ENCODE measurements around the gene SIK3.
A peak's percentile ranks its signal among the peaks of the same experiment; 100 is the strongest.

SIK3 gene

GRCh38 chr11:116929414-116930090, 168.7 kb downstream of the SIK3 start:
- no peak for DNase-seq
- ATAC-seq: no peak

GRCh38 chr11:116928845-116929244, 169.4 kb downstream of the SIK3 start:
- no peak for ATAC-seq

GRCh38 chr11:116928102-116928777, 170.0 kb downstream of the SIK3 start:
- no peak for DNase-seq
- ATAC-seq: peak; percentile 29

More at GRCh38 chr11:116928845-116929244, 169.4 kb downstream of the SIK3 start:
- no peak for DNase-seq

- ATAC-seq (no peak), DNase-seq (peak; percentile 54)
These were observed 170.9 kb downstream of the SIK3 start for GRCh38 chr11:116927163-116927974.

GRCh38 chr11:116925050-116925449, 173.2 kb downstream of the SIK3 start:
- ATAC-seq (peak; percentile 48), DNase-seq (no peak)

GRCh38 chr11:116918925-116919655, 179.1 kb downstream of the SIK3 start:
- no peak for ATAC-seq
- no peak for DNase-seq

GRCh38 chr11:116917632-116918031, 180.6 kb downstream of the SIK3 start:
- no peak for ATAC-seq

GRCh38 chr11:116916886-116917285, 181.3 kb downstream of the SIK3 start:
- DNase-seq (no peak), ATAC-seq (no peak)

More at GRCh38 chr11:116917632-116918031, 180.6 kb downstream of the SIK3 start:
- no peak for DNase-seq

GRCh38 chr11:116916052-116916451, 182.2 kb downstream of the SIK3 start:
- ATAC-seq: no peak
- DNase-seq: no peak

- no peak for DNase-seq
- no peak for ATAC-seq
These were observed 185.2 kb downstream of the SIK3 start for GRCh38 chr11:116913000-116913399.

- DNase-seq (no peak), ATAC-seq (no peak)
These were observed 186.1 kb downstream of the SIK3 start for GRCh38 chr11:116911976-116912734.

- ATAC-seq: no peak
- no peak for DNase-seq
These were observed 187.4 kb downstream of the SIK3 start for GRCh38 chr11:116910847-116911246.

GRCh38 chr11:116910378-116910777, 187.8 kb downstream of the SIK3 start:
- DNase-seq (no peak), ATAC-seq (no peak)

- DNase-seq (no peak), ATAC-seq (no peak)
These were observed 189.0 kb downstream of the SIK3 start for GRCh38 chr11:116909245-116909644.

- no peak for ATAC-seq
- DNase-seq: no peak
These were observed 191.7 kb downstream of the SIK3 start for GRCh38 chr11:116906479-116906878.

- ATAC-seq: no peak
These were observed 195.1 kb downstream of the SIK3 start for GRCh38 chr11:116903090-116903489.

GRCh38 chr11:116901964-116902688, 196.1 kb downstream of the SIK3 start:
- DNase-seq: no peak
- ATAC-seq: no peak

More at GRCh38 chr11:116903090-116903489, 195.1 kb downstream of the SIK3 start:
- no peak for DNase-seq

GRCh38 chr11:116901211-116901610, 197.0 kb downstream of the SIK3 start:
- DNase-seq (no peak), ATAC-seq (no peak)

- no peak for ATAC-seq
These were observed 202.0 kb downstream of the SIK3 start for GRCh38 chr11:116896211-116896610.

GRCh38 chr11:116895048-116895757, 203.0 kb downstream of the SIK3 start:
- ATAC-seq: no peak

More at GRCh38 chr11:116896211-116896610, 202.0 kb downstream of the SIK3 start:
- DNase-seq: no peak

More at GRCh38 chr11:116895048-116895757, 203.0 kb downstream of the SIK3 start:
- DNase-seq: peak; percentile 19

Data from stimulated activated naive CD8-positive, alpha-beta T cell treated with anti-CD3 and anti-CD28 coated beads, Interleukin-15, Interleukin-2, amounts not matched to agents 100 U/mL and 50 U/mL, for 24 hours (primary cell).